NB4 (cell line): ENCODE data around the gene AP3S1.

Experiments used
- POLR2A ChIP-seq: IDR thresholded peaks from 2 replicates; pipeline ENCODE4 v1.6.1; 2011; ENCODE audit warnings: mild to moderate bottlenecking; ENCODE audit not compliant: insufficient read length; ENCODE audit errors: extremely low read depth
- TF ChIP-seq, protein P1 (sequence below): IDR thresholded peaks from one replicate; pipeline ENCODE4 v1.5.1; 2012; ENCODE audit warnings: low read depth, low read length
- TF ChIP-seq, protein P2 (sequence below): IDR thresholded peaks from 2 replicates; pipeline ENCODE4 v1.6.1; 2011; ENCODE audit warnings: low read depth, low read length

DNA sequence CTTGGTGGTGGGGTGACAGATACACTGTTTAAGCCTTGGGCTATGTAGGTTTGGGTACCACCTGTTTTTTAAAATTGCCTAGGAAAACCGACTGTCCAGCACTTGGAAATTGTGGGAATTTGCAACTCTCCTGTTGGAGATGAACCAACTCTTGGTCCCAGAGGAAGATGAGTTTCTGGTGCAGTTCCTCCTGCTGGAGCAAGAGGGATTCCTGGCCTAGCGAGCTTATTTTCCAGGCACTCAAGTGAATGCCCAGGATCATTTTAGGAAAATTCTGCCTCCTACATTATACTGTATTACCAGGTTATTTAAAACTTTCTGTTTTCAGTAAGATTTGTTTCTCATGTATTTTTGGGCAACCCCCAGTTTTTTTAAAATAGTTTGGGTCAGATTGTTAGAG lies 33.7 kb downstream of the AP3S1 start:
- TF ChIP-seq, protein P1, sequence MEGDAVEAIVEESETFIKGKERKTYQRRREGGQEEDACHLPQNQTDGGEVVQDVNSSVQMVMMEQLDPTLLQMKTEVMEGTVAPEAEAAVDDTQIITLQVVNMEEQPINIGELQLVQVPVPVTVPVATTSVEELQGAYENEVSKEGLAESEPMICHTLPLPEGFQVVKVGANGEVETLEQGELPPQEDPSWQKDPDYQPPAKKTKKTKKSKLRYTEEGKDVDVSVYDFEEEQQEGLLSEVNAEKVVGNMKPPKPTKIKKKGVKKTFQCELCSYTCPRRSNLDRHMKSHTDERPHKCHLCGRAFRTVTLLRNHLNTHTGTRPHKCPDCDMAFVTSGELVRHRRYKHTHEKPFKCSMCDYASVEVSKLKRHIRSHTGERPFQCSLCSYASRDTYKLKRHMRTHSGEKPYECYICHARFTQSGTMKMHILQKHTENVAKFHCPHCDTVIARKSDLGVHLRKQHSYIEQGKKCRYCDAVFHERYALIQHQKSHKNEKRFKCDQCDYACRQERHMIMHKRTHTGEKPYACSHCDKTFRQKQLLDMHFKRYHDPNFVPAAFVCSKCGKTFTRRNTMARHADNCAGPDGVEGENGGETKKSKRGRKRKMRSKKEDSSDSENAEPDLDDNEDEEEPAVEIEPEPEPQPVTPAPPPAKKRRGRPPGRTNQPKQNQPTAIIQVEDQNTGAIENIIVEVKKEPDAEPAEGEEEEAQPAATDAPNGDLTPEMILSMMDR = no peak
- no peak for TF ChIP-seq POLR2A
- TF ChIP-seq, protein P2, sequence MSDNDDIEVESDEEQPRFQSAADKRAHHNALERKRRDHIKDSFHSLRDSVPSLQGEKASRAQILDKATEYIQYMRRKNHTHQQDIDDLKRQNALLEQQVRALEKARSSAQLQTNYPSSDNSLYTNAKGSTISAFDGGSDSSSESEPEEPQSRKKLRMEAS = no peak
